WTC11 (cell line): ENCODE data around the gene GLT1D1. TPM values are rescaled to one million over a fixed set of nuclear protein-coding genes. Genes with fewer than 3 reads are reported as not detected.

Source experiments
- ATAC-seq: fragments of 200-7000 bp; cut with Tn5 transposase; 2 replicates; pipeline ENCODE4 v1.10.0; 2021; ENCODE audit warnings: mild to moderate bottlenecking, moderate library complexity
- CTCF ChIA-PET: fragments of 300-600 bp; sonication (Branson Sonifier 250); formaldehyde crosslinking; loops from one replicate; lab custom pipeline; 2021; ENCODE audit warnings: antibody characterized with exemption; lab: Charles Lee
- POLR2A ChIA-PET: fragments of 350-600 bp; sonication (Branson Sonifier 250); formaldehyde crosslinking; loops from one replicate; lab custom pipeline; 2021; ENCODE audit warnings: antibody characterized with exemption; lab: Charles Lee
- DNase-seq: peaks from one replicate; pipeline ENCODE4 v3.0.0; 2021; ENCODE audit warnings: low spot score
- H3K27ac Mint-ChIP-seq: 2 replicates; pipeline ENCODE4 v1.8.0; 2021; ENCODE audit warnings: mixed read lengths
- H3K27me3 Mint-ChIP-seq: 2 replicates; pipeline ENCODE4 v1.8.0; 2021; ENCODE audit warnings: low read depth, mild to moderate bottlenecking, moderate library complexity, mixed read lengths
- H3K36me3 Mint-ChIP-seq: 2 replicates; pipeline ENCODE4 v1.8.0; 2021; ENCODE audit warnings: mixed read lengths
- H3K4me1 Mint-ChIP-seq: 2 replicates; pipeline ENCODE4 v1.8.0; 2022; ENCODE audit warnings: mixed read lengths
- H3K4me3 Mint-ChIP-seq: 2 replicates; pipeline ENCODE4 v1.8.0; 2021; ENCODE audit warnings: mild to moderate bottlenecking, moderate library complexity, mixed read lengths
- H3K9me3 Mint-ChIP-seq: 2 replicates; pipeline ENCODE4 v1.8.0; 2021; ENCODE audit warnings: mixed read lengths
- ARID4B ChIP-seq: sonication (generic); formaldehyde crosslinking; IDR thresholded peaks from 2 replicates; pipeline ENCODE4 v1.8.0; 2023; ENCODE audit warnings: missing genetic modification reagents, mild to moderate bottlenecking, borderline replicate concordance
- FOXJ3 ChIP-seq: sonication (generic); formaldehyde crosslinking; IDR thresholded peaks from 2 replicates; pipeline ENCODE4 v1.9.0; 2021; ENCODE audit warnings: missing genetic modification reagents, mild to moderate bottlenecking, borderline replicate concordance
- GABPB1 ChIP-seq: sonication (generic); formaldehyde crosslinking; IDR thresholded peaks from 2 replicates; pipeline ENCODE4 v1.8.1; 2023; ENCODE audit warnings: mild to moderate bottlenecking, missing genetic modification reagents
- NFYB ChIP-seq: sonication (generic); formaldehyde crosslinking; conservative IDR thresholded peaks from 2 replicates; pipeline ENCODE4 v1.8.0; 2022; ENCODE audit warnings: low read depth, missing genetic modification reagents
- NR2C2 ChIP-seq: sonication (generic); formaldehyde crosslinking; IDR thresholded peaks from 2 replicates; pipeline ENCODE4 v1.8.0; 2022; ENCODE audit warnings: mild to moderate bottlenecking, missing genetic modification reagents
- ZNF121 ChIP-seq: sonication (generic); formaldehyde crosslinking; IDR thresholded peaks from 2 replicates; pipeline ENCODE4 v1.8.0; 2023; ENCODE audit warnings: missing genetic modification reagents
- ZNF423 ChIP-seq: fragments of 250-450 bp; sonication (Bioruptor Pico); IDR thresholded peaks from 2 replicates; pipeline ENCODE4 v2.1.2; 2022; ENCODE audit warnings: mild to moderate bottlenecking, moderate library complexity
- ZNF512 ChIP-seq: sonication (generic); formaldehyde crosslinking; IDR thresholded peaks from 2 replicates; pipeline ENCODE4 v1.8.1; 2022; ENCODE audit warnings: missing genetic modification reagents, borderline replicate concordance
- total RNA-seq: library from RNA; stranded (reverse); gene quantifications from 3 replicates; pipeline ENCODE4 v1.2.3, GENCODE V29; 2021
- TF ChIP-seq, protein P1 (sequence below): sonication (generic); formaldehyde crosslinking; IDR thresholded peaks from 2 replicates; pipeline ENCODE4 v1.8.1; 2022; ENCODE audit warnings: mild to moderate bottlenecking, moderate library complexity, missing genetic modification reagents
- TF ChIP-seq, protein P2 (sequence below): fragments of 250-450 bp; sonication (Bioruptor Pico); IDR thresholded peaks from 2 replicates; pipeline ENCODE4 v1.9.0; 2021; ENCODE audit warnings: moderate library complexity, mild to moderate bottlenecking, inconsistent platforms, borderline replicate concordance
- TF ChIP-seq, protein P3 (sequence below): sonication (generic); formaldehyde crosslinking; IDR thresholded peaks from 2 replicates; pipeline ENCODE4 v1.8.0; 2022; ENCODE audit warnings: mild to moderate bottlenecking, missing genetic modification reagents
- TF ChIP-seq, protein P4 (sequence below): fragments of 250-450 bp; sonication (Bioruptor Pico); IDR thresholded peaks from 2 replicates; pipeline ENCODE4 v1.8.0; 2021; ENCODE audit warnings: mild to moderate bottlenecking

Gene GLT1D1
- total RNA-seq, 1 experiment from 2014 or later: 1.5 TPM

- ATAC-seq: no peak
Measured at GRCh38 chr12:128905003-128905544, 51.8 kb downstream of the GLT1D1 start.

DNA sequence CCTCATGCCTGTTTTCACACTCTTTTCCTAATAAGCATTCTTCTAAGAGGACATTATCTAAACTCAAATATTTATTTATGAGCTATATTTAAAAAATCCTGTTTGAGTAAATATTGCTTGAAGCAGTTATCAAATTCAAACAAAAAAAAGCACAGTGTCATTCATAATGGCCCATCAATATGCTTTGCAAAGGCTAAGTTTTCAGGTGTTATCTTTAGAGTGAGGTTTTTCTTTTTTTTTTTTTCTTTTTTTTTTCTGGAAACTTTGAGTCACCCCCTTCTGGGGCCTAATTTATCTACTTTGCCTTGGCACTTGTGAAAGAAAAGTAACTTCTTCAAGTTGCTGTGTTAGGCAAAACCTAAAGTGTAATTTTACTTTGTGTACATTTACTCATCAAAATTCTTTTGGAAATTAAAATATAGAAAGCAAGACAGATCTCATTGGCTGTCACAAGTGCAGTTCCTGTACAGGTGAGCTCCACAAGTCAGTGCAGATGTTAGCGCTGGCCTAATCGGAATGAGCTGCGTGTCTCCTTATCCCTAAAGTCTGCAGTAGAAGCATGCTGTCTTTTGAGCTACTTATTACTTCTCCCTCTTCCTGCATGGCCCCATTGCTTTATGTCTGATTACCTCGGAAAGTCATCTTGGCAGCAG is 53.3 kb downstream of the GLT1D1 start:
- no peak overlapping the region for H3K4me3 Mint-ChIP-seq
- ChIA-PET POLR2A (interaction anchor here (0.6 kb wide), 1 partner anchor 28 kb away, joined by 5 read pairs; no protein-coding TSS in a partner anchor), CTCF (no interaction called here)
- H3K27ac Mint-ChIP-seq: no peak overlapping the region
- ATAC-seq: no peak
- no peaks in the 10 kb centered on the region for H3K4me1 Mint-ChIP-seq
- DNase-seq: no peak
- H3K27me3 Mint-ChIP-seq: peaks cover 13% of the 10 kb centered on the region
- TF ChIP-seq ZNF121 (no peak), NFYB (CRISPR knock-in tag) (no peak), FOXJ3 (no peak)
- TF ChIP-seq, protein P1, sequence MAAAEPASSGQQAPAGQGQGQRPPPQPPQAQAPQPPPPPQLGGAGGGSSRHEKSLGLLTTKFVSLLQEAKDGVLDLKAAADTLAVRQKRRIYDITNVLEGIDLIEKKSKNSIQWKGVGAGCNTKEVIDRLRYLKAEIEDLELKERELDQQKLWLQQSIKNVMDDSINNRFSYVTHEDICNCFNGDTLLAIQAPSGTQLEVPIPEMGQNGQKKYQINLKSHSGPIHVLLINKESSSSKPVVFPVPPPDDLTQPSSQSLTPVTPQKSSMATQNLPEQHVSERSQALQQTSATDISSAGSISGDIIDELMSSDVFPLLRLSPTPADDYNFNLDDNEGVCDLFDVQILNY (CRISPR knock-in tag): no peak
- peaks cover 51% of the 10 kb centered on the region for H3K9me3 Mint-ChIP-seq
- H3K36me3 Mint-ChIP-seq: peaks cover 51% of the 10 kb centered on the region

More at GRCh38 chr12:128905003-128905544, 51.8 kb downstream of the GLT1D1 start:
- Mint-ChIP-seq H3K27ac (no peak overlapping the region), H3K9me3 (peaks cover 46% of the 10 kb centered on the region), H3K36me3 (peaks cover 46% of the 10 kb centered on the region), H3K4me3 (no peak overlapping the region), H3K27me3 (peaks cover 14% of the 10 kb centered on the region), H3K4me1 (no peaks in the 10 kb centered on the region)
- no peak for TF ChIP-seq ZNF423
- TF ChIP-seq, protein P2, sequence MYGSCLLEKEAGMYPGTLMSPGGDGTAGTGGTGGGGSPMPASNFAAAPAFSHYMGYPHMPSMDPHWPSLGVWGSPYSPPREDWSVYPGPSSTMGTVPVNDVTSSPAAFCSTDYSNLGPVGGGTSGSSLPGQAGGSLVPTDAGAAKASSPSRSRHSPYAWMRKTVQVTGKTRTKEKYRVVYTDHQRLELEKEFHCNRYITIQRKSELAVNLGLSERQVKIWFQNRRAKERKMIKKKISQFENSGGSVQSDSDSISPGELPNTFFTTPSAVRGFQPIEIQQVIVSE (CRISPR knock-in tag): no peak
- peak; percentile 83 for TF ChIP-seq GABPB1 (CRISPR knock-in tag)
- TF ChIP-seq, protein P3, sequence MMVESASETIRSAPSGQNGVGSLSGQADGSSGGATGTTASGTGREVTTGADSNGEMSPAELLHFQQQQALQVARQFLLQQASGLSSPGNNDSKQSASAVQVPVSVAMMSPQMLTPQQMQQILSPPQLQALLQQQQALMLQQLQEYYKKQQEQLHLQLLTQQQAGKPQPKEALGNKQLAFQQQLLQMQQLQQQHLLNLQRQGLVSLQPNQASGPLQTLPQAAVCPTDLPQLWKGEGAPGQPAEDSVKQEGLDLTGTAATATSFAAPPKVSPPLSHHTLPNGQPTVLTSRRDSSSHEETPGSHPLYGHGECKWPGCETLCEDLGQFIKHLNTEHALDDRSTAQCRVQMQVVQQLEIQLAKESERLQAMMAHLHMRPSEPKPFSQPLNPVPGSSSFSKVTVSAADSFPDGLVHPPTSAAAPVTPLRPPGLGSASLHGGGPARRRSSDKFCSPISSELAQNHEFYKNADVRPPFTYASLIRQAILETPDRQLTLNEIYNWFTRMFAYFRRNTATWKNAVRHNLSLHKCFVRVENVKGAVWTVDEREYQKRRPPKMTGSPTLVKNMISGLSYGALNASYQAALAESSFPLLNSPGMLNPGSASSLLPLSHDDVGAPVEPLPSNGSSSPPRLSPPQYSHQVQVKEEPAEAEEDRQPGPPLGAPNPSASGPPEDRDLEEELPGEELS: no peak
- no peak for TF ChIP-seq NR2C2 (CRISPR knock-in tag)
- no peak for TF ChIP-seq ARID4B
- POLR2A ChIA-PET: no interaction called here
- DNase-seq: no peak
- CTCF ChIA-PET: no interaction called here

GRCh38 chr12:128908254-128908653 is 55.0 kb downstream of the GLT1D1 start:
- POLR2A ChIA-PET: no interaction called here
- 0 out of 2 replicates have a peak, but pooled peaks have one; percentile 60 for TF ChIP-seq ZNF512 (CRISPR knock-in tag)
- TF ChIP-seq, protein P4, sequence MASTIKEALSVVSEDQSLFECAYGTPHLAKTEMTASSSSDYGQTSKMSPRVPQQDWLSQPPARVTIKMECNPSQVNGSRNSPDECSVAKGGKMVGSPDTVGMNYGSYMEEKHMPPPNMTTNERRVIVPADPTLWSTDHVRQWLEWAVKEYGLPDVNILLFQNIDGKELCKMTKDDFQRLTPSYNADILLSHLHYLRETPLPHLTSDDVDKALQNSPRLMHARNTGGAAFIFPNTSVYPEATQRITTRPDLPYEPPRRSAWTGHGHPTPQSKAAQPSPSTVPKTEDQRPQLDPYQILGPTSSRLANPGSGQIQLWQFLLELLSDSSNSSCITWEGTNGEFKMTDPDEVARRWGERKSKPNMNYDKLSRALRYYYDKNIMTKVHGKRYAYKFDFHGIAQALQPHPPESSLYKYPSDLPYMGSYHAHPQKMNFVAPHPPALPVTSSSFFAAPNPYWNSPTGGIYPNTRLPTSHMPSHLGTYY (CRISPR knock-in tag): no peak
- CTCF ChIA-PET: no interaction called here
- Mint-ChIP-seq H3K36me3 (peaks cover 50% of the 10 kb centered on the region), H3K4me3 (no peak overlapping the region), H3K4me1 (no peaks in the 10 kb centered on the region), H3K27me3 (peaks cover 11% of the 10 kb centered on the region), H3K27ac (no peak overlapping the region), H3K9me3 (peaks cover 54% of the 10 kb centered on the region)
- DNase-seq: no peak
- ATAC-seq: no peak
